Transverse colon (tissue), 4 donors: ENCODE measurements around the gene HBE1. TPM values are rescaled to one million over a fixed set of nuclear protein-coding genes. Genes with fewer than 3 reads are reported as not detected.
"Not testable (repeated sequence)": the region's sequence is repeated elsewhere in the genome, so short reads cannot be mapped to it uniquely, and the experiment has no call there.

ENCODE experiments used
- DNase-seq: peaks from one replicate; pipeline ENCODE4 v3.0.0-alpha.2; 2019
- H3K27ac ChIP-seq, 4 donors: fragments of 200-600 bp; sonication (generic); 2 replicates each; pipeline ENCODE4 v1.5.1; 2016 to 2018; ENCODE audit warnings: inconsistent platforms in 4 of 4
- H3K27me3 ChIP-seq: fragments of 200-600 bp; sonication (generic); 2 replicates; pipeline ENCODE4 v1.5.1; 2017; ENCODE audit warnings: inconsistent platforms
- H3K36me3 ChIP-seq, 4 donors: fragments of 200-600 bp; sonication (generic); 2 replicates each; pipeline ENCODE4 v1.5.1; 2017 to 2019; ENCODE audit warnings: inconsistent platforms in 4 of 4
- H3K4me1 ChIP-seq, 4 donors: fragments of 200-600 bp; sonication (generic); 2 replicates each; pipeline ENCODE4 v1.5.1; 2017 to 2020; ENCODE audit warnings: inconsistent platforms in 4 of 4
- H3K4me3 ChIP-seq, 4 donors: fragments of 200-600 bp; sonication (generic); 1 replicate in 1 of 4; 2 replicates in 3 of 4; pipeline versions ENCODE4 v1.5.1 to v1.6.1; 2017 to 2019; ENCODE audit warnings: inconsistent platforms in 4 of 4
- H3K9me3 ChIP-seq, 2 donors: fragments of 200-600 bp; sonication (generic); 2 replicates each; pipeline ENCODE4 v1.5.1; 2017 to 2019; ENCODE audit warnings: inconsistent platforms in 2 of 2
- CTCF ChIP-seq, 5 experiments: fragments of 200-600 bp in 3 of 5; fragments of 450-650 bp in 2 of 5; sonication (generic) in 3 of 5; IDR thresholded peaks; 1 replicate in 2 of 5; 2 replicates in 3 of 5; pipeline ENCODE4 v1.5.1; 2016 to 2017; ENCODE audit warnings: antibody characterized with exemption in 5 of 5, inconsistent platforms in 3 of 5, mild to moderate bottlenecking in 2 of 5, moderate library complexity in 1 of 5
- EP300 ChIP-seq: sonication (generic); formaldehyde crosslinking; IDR thresholded peaks from one replicate; pipeline ENCODE4 v1.6.1; 2017; ENCODE audit warnings: antibody characterized with exemption, low read depth
- POLR2A ChIP-seq: fragments of 450-650 bp; IDR thresholded peaks from one replicate; pipeline ENCODE4 v1.6.1; 2016; ENCODE audit warnings: antibody characterized with exemption, mild to moderate bottlenecking, moderate library complexity
- POLR2AphosphoS5 ChIP-seq, 3 donors: sonication (generic); formaldehyde crosslinking; IDR thresholded peaks; one replicate each; pipeline ENCODE4 v1.6.1; 2016; ENCODE audit warnings: antibody characterized with exemption in 3 of 3
- WGBS, 2 donors: methylation state at CpG; one replicate each; pipeline ENCODE4 v1.1.5; 2018; ENCODE audit warnings: low coverage in 1 of 2; 5-methylcytosine and 5-hydroxymethylcytosine counted together
- in situ Hi-C, 4 donors: fragments of 200-750 bp; cut with MboI; loops; one replicate each; pipeline versions ENCODE4 v1.15.0 to v1.15.1; 2017; ENCODE audit warnings: low sequenced_read_pairs in 3 of 4, low pct_ligation_motif_present in 1 of 4, low pct_unique_long_range_greater_than_20kb in 1 of 4
- intact Hi-C: fragments of 100-400 bp; cut with DNase I; formaldehyde crosslinking; loops from one replicate; pipeline ENCODE4 v1.15.1; 2023; ENCODE audit warnings: low total_unique reads
- total RNA-seq, 4 donors: library from RNA; depleted of rRNA; stranded (reverse); fragments of >200 nt; gene quantifications; one replicate each; pipeline ENCODE4 v1.1.0, GENCODE V29; 2016

Gene HBE1
- total RNA-seq, result not detected

- H3K36me3 ChIP-seq, result no peaks in the 10 kb centered on the region
- H3K27ac ChIP-seq, result no peak within 1 kb of the TSS
- no peak for DNase-seq
- no peaks in the 10 kb centered on the region for H3K9me3 ChIP-seq
- H3K4me1 ChIP-seq, result no peaks in the 10 kb centered on the region
- no peak within 1 kb of the TSS for H3K4me3 ChIP-seq
- H3K27me3 ChIP-seq, result no peaks in the 10 kb centered on the region
- TF ChIP-seq POLR2A, result no peak
- TF ChIP-seq POLR2AphosphoS5 (IDR thresholded peaks at IDR 0.05), result no peak
- intact Hi-C loops, result no loop called here
- in situ Hi-C loops, result no loop called here
- 72 to 82% methylated on average over 3 to 4 of the region's 4 CpGs for WGBS, 2 donors
Observed at GRCh38 chr11:5269715-5270147, at the start of gene HBE1. HBE1 (minus strand) TSS chr11:5269945; CDS start chr11:5269890, 55 bp downstream.

DNA sequence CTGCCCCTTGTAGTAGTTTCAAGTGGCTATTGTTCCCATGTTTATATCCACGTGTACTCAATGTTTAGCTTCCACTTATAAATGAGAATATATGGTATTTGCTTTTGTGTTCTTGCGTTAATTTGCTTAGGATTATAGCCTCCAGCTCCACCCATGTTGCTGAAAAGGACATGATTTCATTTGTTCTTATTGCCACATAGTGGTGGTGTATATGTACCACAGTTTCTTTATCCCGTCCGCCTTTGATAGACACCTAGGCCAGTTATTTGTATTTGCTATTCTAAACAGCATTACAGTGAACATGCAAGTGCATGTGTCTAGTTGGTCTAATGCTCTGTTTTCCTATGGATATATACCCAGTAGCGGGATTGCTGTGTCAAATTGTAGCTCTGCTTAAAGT lies 47.5 kb upstream of the HBE1 start:
- Histone ChIP-seq H3K4me1 (no peaks in the 10 kb centered on the region), H3K36me3 (no peaks in the 10 kb centered on the region), H3K9me3 (no peaks in the 10 kb centered on the region), H3K27ac (no peak overlapping the region), H3K4me3 (no peak overlapping the region), H3K27me3 (no peaks in the 10 kb centered on the region)
- in situ Hi-C loops (no loop called here), intact Hi-C loops (no loop called here)
- TF ChIP-seq POLR2AphosphoS5 (IDR thresholded peaks at IDR 0.05), result no peak
- no peak for TF ChIP-seq CTCF (IDR thresholded peaks at IDR 0.05)
- TF ChIP-seq EP300, result no peak
- no peak for TF ChIP-seq POLR2A
- 43 to 57% methylated on average over 5 of the region's 5 CpGs for WGBS, 2 donors
- DNase-seq, result no peak

DNA sequence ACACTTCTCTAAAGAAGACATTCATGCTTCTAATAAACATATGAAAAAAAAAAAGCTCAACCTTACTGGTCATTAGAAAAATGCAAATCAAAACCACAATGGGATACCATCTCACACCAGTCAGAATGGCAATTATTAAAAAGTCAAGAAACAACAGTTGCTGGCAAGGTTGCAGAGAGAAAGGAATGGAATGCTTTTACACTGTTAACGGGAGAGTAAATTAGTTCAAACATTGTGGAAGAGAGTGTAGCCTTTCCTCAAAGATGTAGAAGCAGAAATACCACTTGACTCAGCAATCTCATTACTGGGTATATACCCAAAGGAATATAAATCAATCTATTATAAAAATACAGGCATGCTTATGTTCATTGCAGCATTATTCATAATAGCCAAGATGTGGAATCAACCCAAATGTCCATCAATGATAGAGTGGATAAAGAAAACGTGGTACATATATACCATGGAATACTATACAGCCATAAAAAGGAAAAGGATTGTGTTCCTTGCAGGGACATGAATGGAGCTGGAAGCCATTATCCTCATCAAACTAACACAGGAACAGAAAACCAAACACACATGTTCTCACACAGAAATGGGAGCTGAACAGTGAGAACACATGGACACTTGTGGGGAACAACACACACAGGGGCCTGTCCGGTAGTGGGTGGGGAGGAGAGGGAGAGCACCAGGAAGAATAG lies 43.7 kb upstream of the HBE1 start:
- DNase-seq, H3K27me3 ChIP-seq, H3K9me3 ChIP-seq, H3K4me1 ChIP-seq, H3K27ac ChIP-seq, H3K4me3 ChIP-seq, in situ Hi-C loops, intact Hi-C loops, H3K36me3 ChIP-seq: not testable (repeated sequence)
- WGBS, 2 donors, result 78 to 82% methylated on average over 3 of the region's 3 CpGs

DNA sequence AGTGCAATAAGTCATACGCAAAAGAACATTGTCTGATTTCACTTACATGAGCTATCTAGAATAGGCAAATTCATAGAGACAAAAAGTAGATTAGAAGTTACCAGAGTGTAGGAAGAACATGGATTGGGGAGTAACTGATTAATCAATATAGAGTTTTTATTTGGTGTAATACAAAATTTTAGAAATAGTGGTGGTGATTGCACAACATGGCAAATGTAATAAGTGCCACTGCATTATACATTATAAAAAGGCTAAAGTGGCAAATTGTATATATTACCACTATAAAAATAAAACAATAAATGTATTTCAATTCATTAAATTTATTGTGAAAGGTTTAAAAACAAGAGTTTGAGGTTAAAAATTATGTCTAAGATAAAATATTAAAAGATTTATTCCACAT lies 40.7 kb upstream of the HBE1 start:
- no peaks in the 10 kb centered on the region for H3K36me3 ChIP-seq
- WGBS, 2 donors, result 91 to 93% methylated on average over 1 of the region's 1 CpG
- in situ Hi-C loops, result no loop called here

More for the DNA sequence above, 40.7 kb upstream of the HBE1 start:
- DNase-seq, result no peak
- intact Hi-C loops, result no loop called here
- no peak overlapping the region for H3K27ac ChIP-seq
- H3K4me3 ChIP-seq, result no peak overlapping the region
- H3K9me3 ChIP-seq, result no peaks in the 10 kb centered on the region
- TF ChIP-seq POLR2A, result no peak
- TF ChIP-seq POLR2AphosphoS5 (IDR thresholded peaks at IDR 0.05), result no peak
- TF ChIP-seq CTCF (IDR thresholded peaks at IDR 0.05), result no peak
- TF ChIP-seq EP300, result no peak
- no peaks in the 10 kb centered on the region for H3K4me1 ChIP-seq
- no peaks in the 10 kb centered on the region for H3K27me3 ChIP-seq
